ENCODE data around the gene BTBD10.

BTBD10 gene

DNA sequence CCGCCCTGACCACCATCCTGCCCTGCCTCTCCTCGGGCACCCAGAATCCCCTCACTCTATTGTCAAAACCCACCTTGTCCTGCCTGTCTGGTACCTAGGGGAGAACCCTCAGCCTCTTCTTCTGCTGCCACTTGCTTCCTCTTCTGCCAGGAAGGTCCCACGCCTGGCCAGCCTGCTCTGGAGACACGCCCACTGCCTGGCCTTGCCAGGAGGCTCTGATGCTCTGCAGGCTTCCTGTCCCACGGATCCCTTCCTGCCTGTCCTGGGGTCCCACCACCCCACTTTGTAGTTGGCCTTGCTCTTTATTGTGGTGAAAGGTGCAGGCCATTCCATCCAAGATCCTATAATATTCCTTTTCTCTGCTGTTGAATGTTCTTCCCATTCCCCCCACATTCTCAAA, 122.0 kb downstream of the BTBD10 start:
- DNase-seq (ENCODE audit: extremely low read depth in 1 of 2, low read depth in 1 of 2): no peak

DNA sequence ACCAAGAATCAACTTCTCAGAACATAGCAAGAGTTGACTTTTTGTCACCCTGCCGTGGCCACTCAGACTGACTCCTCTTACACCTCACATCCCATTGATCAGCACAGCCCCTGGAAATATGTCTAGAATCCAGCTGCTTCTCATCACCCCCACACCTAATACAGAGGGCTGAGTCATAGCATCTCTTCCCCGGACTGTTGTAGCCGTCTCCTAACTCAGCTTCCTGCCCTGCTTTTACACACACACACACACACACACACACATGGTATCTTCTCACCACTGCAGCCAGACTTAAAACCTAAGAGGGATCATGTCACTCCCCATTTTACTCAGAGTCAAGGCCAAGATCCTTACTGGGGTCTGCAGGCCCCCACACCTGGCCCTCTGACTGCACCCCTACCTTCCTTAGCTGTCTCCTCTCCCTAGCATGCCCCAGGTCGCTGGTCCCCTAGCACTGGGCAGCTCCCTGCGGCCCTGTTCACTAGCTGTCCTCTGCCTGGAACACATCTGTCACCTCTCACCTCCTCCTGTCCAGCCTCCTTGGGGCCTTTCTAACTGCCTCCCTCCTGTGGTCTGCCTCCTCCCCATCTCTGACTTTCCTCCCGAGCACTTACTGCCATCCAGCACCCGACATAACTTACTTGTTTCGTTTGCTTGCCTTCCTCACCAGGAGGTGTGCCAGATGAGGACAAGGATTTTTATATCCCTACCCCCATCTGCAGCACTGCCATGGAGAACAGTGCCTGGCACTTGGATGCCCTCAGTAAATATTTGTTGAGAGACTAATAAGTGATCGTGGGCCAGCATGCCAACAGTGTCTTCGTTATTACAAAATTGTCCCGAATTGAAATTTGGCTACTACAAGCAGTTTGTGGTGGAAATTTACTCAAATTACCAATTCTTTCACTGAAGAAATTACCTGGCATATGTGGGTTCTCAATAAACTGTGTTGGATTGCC, 123.5 kb downstream of the BTBD10 start:
- DNase-seq (ENCODE audit: extremely low read depth in 1 of 2, low read depth in 1 of 2): no peak

DNA sequence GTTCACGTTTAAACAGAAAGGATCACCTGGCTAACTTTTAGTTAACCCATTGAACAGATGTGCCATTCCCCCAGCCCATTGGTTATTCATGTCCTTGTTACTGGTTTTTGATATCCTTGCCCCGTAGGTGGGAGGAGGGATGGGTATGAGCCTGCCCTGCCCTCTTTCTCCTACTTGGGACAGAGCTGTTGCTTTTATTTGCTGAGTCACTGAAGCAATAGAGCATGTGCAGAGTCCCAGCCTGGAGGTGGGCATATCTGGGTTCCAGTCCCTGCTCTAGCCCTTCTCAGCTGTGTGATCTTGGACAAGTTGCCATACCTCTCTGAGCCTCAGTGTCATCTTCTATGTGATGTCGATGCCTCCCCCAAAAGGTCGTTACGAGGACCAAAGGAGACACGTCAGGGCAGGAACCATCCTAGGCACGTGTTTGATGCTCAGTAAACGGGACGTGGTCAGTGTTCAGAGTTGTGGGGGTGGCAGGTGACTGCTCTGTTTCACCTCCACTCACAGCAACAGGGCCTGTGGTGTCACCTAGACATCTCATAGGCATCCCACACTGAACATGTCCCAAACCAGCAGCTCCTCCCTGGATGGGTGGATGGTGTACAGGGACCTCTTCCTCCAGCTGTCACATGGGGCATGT, 124.5 kb downstream of the BTBD10 start:
- DNase-seq (ENCODE audit: extremely low read depth in 1 of 2, low read depth in 1 of 2): peak in 1 of 2 donors; percentile 29

DNA sequence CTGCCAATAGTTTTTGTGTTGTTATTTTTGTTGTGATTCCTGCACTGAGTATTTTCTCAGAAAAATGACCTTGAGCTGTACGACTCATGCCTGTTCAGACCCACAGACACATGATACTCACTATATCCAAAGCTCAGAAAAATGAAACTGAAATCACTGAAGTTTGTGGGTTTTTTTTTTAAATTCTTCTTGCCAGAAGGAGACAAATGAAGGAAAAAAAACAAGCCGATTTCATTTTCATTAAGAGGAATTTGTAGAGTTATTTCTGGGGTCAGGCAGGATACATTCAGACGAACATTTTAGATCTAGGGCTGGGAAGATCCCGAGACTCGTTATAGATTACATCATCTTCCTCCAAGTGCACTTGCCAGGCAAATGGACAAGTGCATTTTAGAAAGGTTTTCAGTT, 125.0 kb downstream of the BTBD10 start:
- no peak for DNase-seq (ENCODE audit: extremely low read depth in 1 of 2, low read depth in 1 of 2)
